Prostate gland (tissue), 2 donors: ENCODE data around the gene NCAM1. TPM values are rescaled to one million over a fixed set of nuclear protein-coding genes. Genes with fewer than 3 reads are reported as not detected.

Experiments used
- DNase-seq: peaks from one replicate; pipeline ENCODE4 v3.0.0-alpha.2; 2019; ENCODE audit warnings: low spot score
- H3K27ac ChIP-seq, 2 donors: fragments of 200-600 bp; sonication (generic); 2 replicates each; pipeline ENCODE4 v1.5.1; 2017 to 2019
- H3K27me3 ChIP-seq: fragments of 200-600 bp; sonication (generic); replicated peaks from 2 replicates; pipeline ENCODE4 v1.5.1; 2019; ENCODE audit not compliant: insufficient read depth
- H3K36me3 ChIP-seq, 2 donors: fragments of 200-600 bp; sonication (generic); 1 replicate in 1 of 2; 2 replicates in 1 of 2; pipeline versions ENCODE4 v1.5.1 to v1.8.1; 2017 to 2019
- H3K4me1 ChIP-seq: fragments of 200-600 bp; sonication (generic); replicated peaks from 2 replicates; pipeline ENCODE4 v1.5.1; 2019
- H3K4me3 ChIP-seq, 2 donors: fragments of 200-600 bp; sonication (generic); 2 replicates each; pipeline ENCODE4 v1.5.1; 2017 to 2019
- H3K9me3 ChIP-seq: fragments of 200-600 bp; sonication (generic); 2 replicates; pipeline ENCODE4 v1.5.1; 2017
- CTCF ChIP-seq, 4 experiments: fragments of 200-600 bp in 2 of 4; fragments of 450-650 bp in 2 of 4; sonication (generic) in 2 of 4; IDR thresholded peaks; 1 replicate in 3 of 4; 2 replicates in 1 of 4; pipeline ENCODE4 v1.5.1; 2016 to 2019; ENCODE audit warnings: antibody characterized with exemption in 4 of 4, mild to moderate bottlenecking in 2 of 4, moderate library complexity in 2 of 4
- POLR2A ChIP-seq: fragments of 450-650 bp; IDR thresholded peaks from one replicate; pipeline ENCODE4 v1.6.1; 2016; ENCODE audit warnings: antibody characterized with exemption, mild to moderate bottlenecking
- POLR2AphosphoS5 ChIP-seq: sonication (generic); formaldehyde crosslinking; IDR thresholded peaks from one replicate; pipeline ENCODE4 v1.6.1; 2017; ENCODE audit warnings: antibody characterized with exemption
- WGBS: methylation state at CpG from one replicate; pipeline ENCODE4 v1.1.5; 2018; 5-methylcytosine and 5-hydroxymethylcytosine counted together
- intact Hi-C: fragments of 100-400 bp; cut with DNase I; formaldehyde crosslinking; loops from one replicate; pipeline ENCODE4 v1.14.2; 2022
- total RNA-seq, 2 donors: library from RNA; depleted of rRNA; stranded (reverse); fragments of >200 nt; gene quantifications; one replicate each; pipeline ENCODE4 v1.1.0, GENCODE V29; 2016

The NCAM1 gene
- total RNA-seq, 2 donors from 2014 or later = 3.8 to 39.7 TPM

- TF ChIP-seq POLR2A (no peak), POLR2AphosphoS5 (no peak), CTCF (IDR thresholded peaks at IDR 0.05) (no peak)
- no peak for DNase-seq
- H3K4me3 ChIP-seq = no peak overlapping the region
- H3K27me3 ChIP-seq = no peaks in the 10 kb centered on the region
- no peaks in the 10 kb centered on the region for H3K36me3 ChIP-seq
- H3K27ac ChIP-seq = no peak overlapping the region
- no peaks in the 10 kb centered on the region for H3K9me3 ChIP-seq
- WGBS = 66% methylated on average over 5 of the region's 5 CpGs
- H3K4me1 ChIP-seq = no peaks in the 10 kb centered on the region
- intact Hi-C loops = loop anchor here (10.0 kb wide), 1 partner anchor 119 kb away; no protein-coding TSS in a partner anchor
Measured at GRCh38 chr11:113243696-113244095, 282.5 kb downstream of the NCAM1 start.

GRCh38 chr11:113245216-113245615, 284.0 kb downstream of the NCAM1 start:
- H3K4me1 ChIP-seq = no peaks in the 10 kb centered on the region
- no peak overlapping the region for H3K27ac ChIP-seq
- 88% methylated on average over 7 of the region's 7 CpGs for WGBS
- no peak overlapping the region for H3K4me3 ChIP-seq
- DNase-seq = no peak
- TF ChIP-seq POLR2A = no peak
- TF ChIP-seq POLR2AphosphoS5 = no peak
- TF ChIP-seq CTCF (IDR thresholded peaks at IDR 0.05) = no peak
- no peaks in the 10 kb centered on the region for H3K9me3 ChIP-seq
- H3K27me3 ChIP-seq = no peaks in the 10 kb centered on the region
- intact Hi-C loops = loop anchor here (10.0 kb wide), 1 partner anchor 120 kb away; no protein-coding TSS in a partner anchor
- H3K36me3 ChIP-seq = no peaks in the 10 kb centered on the region

- H3K4me1 ChIP-seq = no peaks in the 10 kb centered on the region
- H3K27me3 ChIP-seq = no peaks in the 10 kb centered on the region
- H3K27ac ChIP-seq = no peak overlapping the region
- DNase-seq = no peak
- intact Hi-C loops = loop anchor here (10.0 kb wide), 1 partner anchor 122 kb away; no protein-coding TSS in a partner anchor
- H3K4me3 ChIP-seq = no peak overlapping the region
- H3K36me3 ChIP-seq = no peaks in the 10 kb centered on the region
- 78% methylated on average over 8 of the region's 8 CpGs for WGBS
- H3K9me3 ChIP-seq = no peaks in the 10 kb centered on the region
- TF ChIP-seq POLR2AphosphoS5 = no peak
- TF ChIP-seq CTCF (IDR thresholded peaks at IDR 0.05) = no peak
- no peak for TF ChIP-seq POLR2A
Measured at GRCh38 chr11:113247221-113247620, 286.0 kb downstream of the NCAM1 start.

- 66% methylated on average over 6 of the region's 6 CpGs for WGBS
- H3K4me3 ChIP-seq = no peak overlapping the region
- no peak overlapping the region for H3K27ac ChIP-seq
- TF ChIP-seq POLR2A = no peak
- no peak for TF ChIP-seq POLR2AphosphoS5
- TF ChIP-seq CTCF (IDR thresholded peaks at IDR 0.05) = no peak
- DNase-seq = no peak
- H3K9me3 ChIP-seq = no peaks in the 10 kb centered on the region
- intact Hi-C loops = loop anchor here (10.0 kb wide), 1 partner anchor 123 kb away; no protein-coding TSS in a partner anchor
- no peaks in the 10 kb centered on the region for H3K4me1 ChIP-seq
- H3K27me3 ChIP-seq = no peaks in the 10 kb centered on the region
- H3K36me3 ChIP-seq = no peaks in the 10 kb centered on the region
Measured at GRCh38 chr11:113247966-113248365, 286.7 kb downstream of the NCAM1 start.

GRCh38 chr11:113248702-113249490, 287.7 kb downstream of the NCAM1 start:
- Histone ChIP-seq H3K4me1 (no peaks in the 10 kb centered on the region), H3K4me3 (no peak overlapping the region), H3K36me3 (no peaks in the 10 kb centered on the region), H3K27ac (no peak overlapping the region), H3K27me3 (no peaks in the 10 kb centered on the region), H3K9me3 (no peaks in the 10 kb centered on the region)
- intact Hi-C loops = loop anchor here (10.0 kb wide), 1 partner anchor 124 kb away; no protein-coding TSS in a partner anchor
- DNase-seq = no peak
- WGBS = 86% methylated on average over 11 of the region's 11 CpGs
- TF ChIP-seq CTCF (IDR thresholded peaks at IDR 0.05) (no peak), POLR2AphosphoS5 (no peak), POLR2A (no peak)
